Heart left ventricle (tissue), 16 donors: ENCODE measurements around the gene MANBA. TPM values are rescaled to one million over a fixed set of nuclear protein-coding genes. Genes with fewer than 3 reads are reported as not detected.
A peak's percentile ranks its signal among the peaks of the same experiment; 100 is the strongest.
"Not testable (repeated sequence)": the region's sequence is repeated elsewhere in the genome, so short reads cannot be mapped to it uniquely, and the experiment has no call there.

ENCODE experiments used
- ATAC-seq, 4 donors: fragments of 200-7000 bp; cut with Tn5 transposase; one replicate each; pipeline ENCODE4 v1.9.1; 2020 to 2022; ENCODE audit warnings: moderate library complexity in 4 of 4, mild to moderate bottlenecking in 3 of 4, moderate number of reproducible peaks in 1 of 4
- DNase-seq, 5 donors: peaks; one replicate each; pipeline ENCODE4 v3.0.0-alpha.2; 2020
- H3K27ac ChIP-seq, 12 donors: fragments of 200-600 bp; sonication (generic) in 4 of 12; one replicate each; pipeline versions ENCODE4 v1.5.0 to v1.8.0; 2016 to 2022; ENCODE audit warnings: mild to moderate bottlenecking in 2 of 12
- H3K27me3 ChIP-seq, 9 donors: fragments of 200-600 bp; sonication (generic) in 2 of 9; one replicate each; pipeline versions ENCODE4 v1.5.1 to v1.8.0; 2016 to 2022; ENCODE audit warnings: mild to moderate bottlenecking in 3 of 9
- H3K36me3 ChIP-seq, 9 donors: fragments of 200-600 bp; sonication (generic) in 2 of 9; one replicate each; pipeline versions ENCODE4 v1.5.0 to v1.8.0; 2018 to 2022; ENCODE audit warnings: mild to moderate bottlenecking in 2 of 9
- H3K4me1 ChIP-seq, 12 donors: fragments of 200-600 bp; sonication (generic) in 4 of 12; one replicate each; pipeline versions ENCODE4 v1.5.0 to v1.8.0; 2016 to 2022; ENCODE audit warnings: mild to moderate bottlenecking in 3 of 12
- H3K4me3 ChIP-seq, 12 donors: fragments of 200-600 bp; sonication (generic) in 4 of 12; one replicate each; pipeline versions ENCODE4 v1.5.0 to v1.8.0; 2017 to 2022; ENCODE audit warnings: mild to moderate bottlenecking in 9 of 12, moderate library complexity in 4 of 12
- H3K9me3 ChIP-seq, 12 donors: fragments of 200-600 bp; sonication (generic) in 4 of 12; one replicate each; pipeline versions ENCODE4 v1.5.0 to v1.8.0; 2016 to 2022; ENCODE audit warnings: mild to moderate bottlenecking in 1 of 12
- POLR2A ChIP-seq, 2 donors: fragments of 450-650 bp; IDR thresholded peaks; one replicate each; pipeline ENCODE4 v1.6.1; 2017; ENCODE audit warnings: antibody characterized with exemption in 2 of 2, mild to moderate bottlenecking in 2 of 2, moderate library complexity in 2 of 2
- WGBS, 4 donors: extraction: QIAGEN DNeasy Blood & Tissue Kit in 2 of 4; methylation state at CpG; one replicate each; pipeline versions ENCODE4 v1.1.5 to v1.1.7; 2013 to 2018; 5-methylcytosine and 5-hydroxymethylcytosine counted together
- intact Hi-C, 10 donors: fragments of 100-400 bp; cut with DNase I; formaldehyde crosslinking; loops; one replicate each; pipeline versions ENCODE4 v1.11.1 to v1.14.2; 2022
- polyA plus RNA-seq, 2 donors: library from polyadenylated mRNA; stranded (reverse); fragments of 200-250 nt; gene quantifications; one replicate each; pipeline ENCODE4 v1.2.3, GENCODE V29; 2013
- total RNA-seq, 9 donors: library from RNA; depleted of rRNA in 2 of 9; stranded (reverse); fragments of >200 nt in 2 of 9; fragmentation: NEBNext Ultra II Directional in 3 of 9; extraction: Animal tissue kit (Norgen Biotek cat#: 25700) in 3 of 9; gene quantifications; one replicate each; pipeline versions ENCODE4 v1.1.0 to v1.2.4, GENCODE V29; 2016 to 2023
- TF ChIP-seq, protein P1 (sequence below), 12 donors: fragments of 200-600 bp; sonication (generic) in 4 of 12; IDR thresholded peaks; one replicate each; pipeline versions ENCODE4 v1.5.0 to v1.8.0; 2018 to 2022; ENCODE audit warnings: antibody characterized with exemption in 12 of 12, mild to moderate bottlenecking in 5 of 12
- donor health status: ischemic (EF 13 %, LVEDD 7.1; RV severe dilation, severe dysfunction).
- donor health status: healthy with polysubstance abuse.
- donor health status: DM: no; HTN: yes; CAD: no.
- donor health status: DM: no; HTN: no; CAD: no.
- donor health status: ischemic (EF 25% LVEDD 6.9; RV normal size, moderate dysfunction).
- donor health status: ischemic (EF 25% LVEDD 5.7; RV mildly dilated, moderate dysfunction).
- donor health status: healthy.
- donor health status: DM: yes; HTN: yes; CAD: no.
- donor health status: ischemic (EF 35%, LVEDD 5.7; RV mildly dilated, moderate dysfunction).
- donor health status: nonischemic (EF 11% LVEDD 7.7; RV severe dilation, severe dysfunction).
- donor health status: DM: yes; HTN: yes; CAD: no.
- donor health status: PGD.
- donor health status: ischemic (EF 29% LVEDD 5.4; RV normal size, mild dysfunction).
- donor health status: nonischemic (EF 23%, LVEDD 6.1; RV moderate dilation, normal function).

Gene MANBA
- total and polyA plus RNA-seq, 11 donors = 6.2 to 44.0 (median 34.2) TPM

DNA sequence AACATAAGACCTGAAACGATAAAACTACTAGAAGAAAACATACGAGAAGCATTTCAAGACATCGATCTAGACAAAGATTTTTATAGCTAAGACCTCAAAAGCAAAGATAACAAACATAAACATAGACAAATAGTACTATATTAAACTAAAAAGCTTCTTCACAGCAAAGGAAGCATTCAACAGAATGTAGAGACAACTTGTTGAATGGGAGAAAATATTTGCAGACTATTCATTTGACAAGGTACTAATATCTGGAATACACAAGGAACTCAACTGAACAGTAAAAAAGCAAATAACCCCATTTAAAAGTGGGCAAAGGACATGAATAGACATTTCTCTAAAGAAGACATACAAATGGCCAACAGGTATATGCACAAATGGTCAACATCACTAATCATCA, 49.8 kb downstream of the MANBA start:
- Histone ChIP-seq H3K27me3 (no peaks in the 10 kb centered on the region), H3K27ac (no peak overlapping the region), H3K36me3 (peaks cover 0 to 28% (median 6%) of the 10 kb centered on the region in 9 donors), H3K4me1 (peaks cover 0 to 8% (median 0%) of the 10 kb centered on the region in 12 donors), H3K9me3 (peaks cover 0 to 15% (median 0%) of the 10 kb centered on the region in 12 donors), H3K4me3 (no peak overlapping the region)
- intact Hi-C loops = no loop called here
- ATAC-seq (no peak), DNase-seq (no peak)
- 92 to 94% (median 93%) methylated on average over 3 of the region's 3 CpGs for WGBS, 4 donors
- no peak for TF ChIP-seq POLR2A (IDR thresholded peaks at IDR 0.05)
- TF ChIP-seq, protein P1, sequence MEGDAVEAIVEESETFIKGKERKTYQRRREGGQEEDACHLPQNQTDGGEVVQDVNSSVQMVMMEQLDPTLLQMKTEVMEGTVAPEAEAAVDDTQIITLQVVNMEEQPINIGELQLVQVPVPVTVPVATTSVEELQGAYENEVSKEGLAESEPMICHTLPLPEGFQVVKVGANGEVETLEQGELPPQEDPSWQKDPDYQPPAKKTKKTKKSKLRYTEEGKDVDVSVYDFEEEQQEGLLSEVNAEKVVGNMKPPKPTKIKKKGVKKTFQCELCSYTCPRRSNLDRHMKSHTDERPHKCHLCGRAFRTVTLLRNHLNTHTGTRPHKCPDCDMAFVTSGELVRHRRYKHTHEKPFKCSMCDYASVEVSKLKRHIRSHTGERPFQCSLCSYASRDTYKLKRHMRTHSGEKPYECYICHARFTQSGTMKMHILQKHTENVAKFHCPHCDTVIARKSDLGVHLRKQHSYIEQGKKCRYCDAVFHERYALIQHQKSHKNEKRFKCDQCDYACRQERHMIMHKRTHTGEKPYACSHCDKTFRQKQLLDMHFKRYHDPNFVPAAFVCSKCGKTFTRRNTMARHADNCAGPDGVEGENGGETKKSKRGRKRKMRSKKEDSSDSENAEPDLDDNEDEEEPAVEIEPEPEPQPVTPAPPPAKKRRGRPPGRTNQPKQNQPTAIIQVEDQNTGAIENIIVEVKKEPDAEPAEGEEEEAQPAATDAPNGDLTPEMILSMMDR (IDR thresholded peaks at IDR 0.05) = no peak

DNA sequence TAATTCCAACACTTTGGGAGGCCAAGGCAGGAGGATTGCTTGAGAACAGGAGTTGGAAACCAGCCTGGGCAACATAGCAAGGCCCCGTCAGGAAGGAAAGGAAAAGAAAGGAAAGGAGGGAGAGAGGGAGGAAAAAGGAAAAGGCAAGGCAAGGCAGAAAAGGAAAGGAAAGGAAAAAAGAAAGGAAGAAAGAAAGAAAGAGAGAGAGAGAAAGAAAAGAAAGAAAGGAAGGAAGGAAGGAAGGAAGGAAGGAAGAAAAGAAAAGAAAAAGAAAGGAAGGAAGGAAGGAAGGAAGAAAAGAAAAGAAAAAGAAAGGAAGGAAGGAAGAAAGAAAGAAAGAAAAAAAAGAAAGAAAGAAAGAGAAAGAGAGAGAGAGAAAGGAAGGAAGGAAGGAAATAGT, 51.7 kb downstream of the MANBA start:
- DNase-seq, H3K4me3 ChIP-seq, H3K27ac ChIP-seq, H3K27me3 ChIP-seq, H3K4me1 ChIP-seq, ATAC-seq, intact Hi-C loops: not testable (repeated sequence)
- WGBS, 4 donors = 87 to 96% (median 95%) methylated on average over 1 of the region's 1 CpG
- Histone ChIP-seq H3K36me3 (peaks cover 0 to 21% (median 2%) of the 10 kb centered on the region in 9 donors), H3K9me3 (peaks cover 0 to 15% (median 0%) of the 10 kb centered on the region in 12 donors)

DNA sequence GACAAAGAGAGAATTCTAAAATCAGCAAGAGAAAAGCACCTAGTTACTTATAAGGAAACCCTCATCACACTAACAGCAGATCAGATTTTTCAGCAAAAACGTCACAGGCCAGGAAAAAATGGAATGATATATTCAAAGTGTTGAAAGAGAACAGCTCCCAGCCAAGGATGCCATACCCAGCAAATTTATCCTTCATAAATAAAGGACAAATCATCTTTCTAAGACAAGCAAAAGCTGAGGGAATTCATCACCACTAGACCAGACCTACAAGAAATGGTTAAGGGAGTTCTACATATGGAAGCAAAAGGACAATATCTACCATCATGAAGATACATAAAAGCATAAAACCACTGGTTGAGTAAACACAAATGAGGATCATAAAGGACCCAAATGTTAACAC, 53.6 kb downstream of the MANBA start:
- no peak overlapping the region for H3K4me3 ChIP-seq
- DNase-seq (no peak), ATAC-seq (no peak)
- H3K4me1 ChIP-seq = no peaks in the 10 kb centered on the region
- WGBS, 4 donors = 64 to 89% (median 72%) methylated on average over 1 of the region's 1 CpG
- H3K27ac ChIP-seq = no peak overlapping the region
- no peak for TF ChIP-seq POLR2A (IDR thresholded peaks at IDR 0.05)
- TF ChIP-seq, protein P1 (IDR thresholded peaks at IDR 0.05) = no peak
- no peaks in the 10 kb centered on the region for H3K27me3 ChIP-seq
- intact Hi-C loops = no loop called here
- H3K36me3 ChIP-seq = peaks cover 0 to 10% (median 0%) of the 10 kb centered on the region in 9 donors
- H3K9me3 ChIP-seq = peaks cover 0 to 15% (median 0%) of the 10 kb centered on the region in 12 donors

DNA sequence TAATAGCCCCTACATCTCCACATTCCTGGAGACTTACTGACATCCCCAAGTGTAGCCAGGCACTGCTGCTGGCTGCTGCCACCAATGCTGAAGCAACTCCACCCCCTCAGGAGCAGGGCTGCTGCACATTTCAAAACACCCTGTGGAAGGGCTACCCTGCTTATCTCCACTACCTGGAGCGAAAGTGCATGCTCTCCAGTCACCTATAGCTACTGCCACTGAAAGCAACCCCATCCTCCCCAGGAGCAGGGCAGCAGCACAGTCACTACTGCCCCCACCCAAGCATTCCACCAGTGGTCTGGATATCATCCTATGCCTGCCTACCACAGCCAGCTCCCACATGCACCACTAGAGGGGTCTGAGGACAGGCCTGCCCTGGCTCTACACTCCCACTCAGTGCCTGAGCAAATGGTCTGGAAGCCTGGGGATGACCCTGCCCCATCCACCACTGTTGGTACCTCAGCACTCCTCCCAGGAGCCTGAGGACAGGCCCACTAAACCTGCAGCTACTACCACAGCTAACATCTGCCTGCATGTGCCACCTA, 55.3 kb downstream of the MANBA start:
- Histone ChIP-seq H3K36me3 (no peaks in the 10 kb centered on the region), H3K27me3 (no peaks in the 10 kb centered on the region), H3K4me1 (no peaks in the 10 kb centered on the region), H3K4me3 (no peak overlapping the region), H3K27ac (no peak overlapping the region), H3K9me3 (peaks cover 0 to 15% (median 0%) of the 10 kb centered on the region in 12 donors)
- DNase-seq = no peak
- WGBS, 4 donors = 97 to 100% (median 98%) methylated on average over 1 of the region's 1 CpG
- intact Hi-C loops = no loop called here
- TF ChIP-seq POLR2A (IDR thresholded peaks at IDR 0.05) = no peak
- TF ChIP-seq, protein P1 (IDR thresholded peaks at IDR 0.05) = no peak
- ATAC-seq = peak in 2 of 4 donors; percentile 16 to 54

DNA sequence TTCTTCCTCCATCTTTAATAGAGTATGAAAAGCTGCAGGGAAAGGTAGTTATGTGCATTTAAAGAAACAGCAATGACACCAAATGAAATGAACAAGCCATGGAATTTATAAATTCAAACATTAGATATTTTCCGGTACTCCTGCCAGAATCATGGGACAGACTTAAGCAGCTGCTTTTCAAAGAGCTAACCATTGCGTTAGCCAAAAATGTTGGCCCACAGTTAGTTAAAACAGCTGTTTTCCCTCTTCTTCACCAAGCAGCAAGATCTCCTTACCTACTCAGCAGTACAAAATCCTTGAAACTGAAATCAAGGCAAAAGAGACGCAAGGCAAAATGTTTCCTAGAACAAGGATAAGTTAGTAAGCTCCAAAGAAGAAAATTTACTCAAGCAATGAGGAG, 64.0 kb downstream of the MANBA start:
- H3K9me3 ChIP-seq = no peaks in the 10 kb centered on the region
- ATAC-seq (peak; percentile 58 to 74 (median 68)), DNase-seq (no peak)
- no peaks in the 10 kb centered on the region for H3K27me3 ChIP-seq
- 52 to 75% (median 66%) methylated on average over 3 of the region's 3 CpGs for WGBS, 4 donors
- peaks cover 0 to 12% (median 0%) of the 10 kb centered on the region in 12 donors for H3K4me1 ChIP-seq
- H3K27ac ChIP-seq = no peak overlapping the region
- H3K36me3 ChIP-seq = peaks cover 0 to 17% (median 5%) of the 10 kb centered on the region in 9 donors
- intact Hi-C loops = no loop called here
- TF ChIP-seq, protein P1 (IDR thresholded peaks at IDR 0.05) = no peak
- no peak for TF ChIP-seq POLR2A (IDR thresholded peaks at IDR 0.05)
- H3K4me3 ChIP-seq = no peak overlapping the region
